GM20000 (cell line): ENCODE results near the gene AR.

ENCODE experiments used
- DNase-seq: peaks from one replicate; pipeline ENCODE4 v3.0.0; 2012; ENCODE audit warnings: low spot score
- CTCF ChIP-seq: IDR thresholded peaks from 2 replicates; pipeline ENCODE4 v1.5.1; 2012; ENCODE audit warnings: mild to moderate bottlenecking, control low read depth; ENCODE audit errors: extremely low read depth, missing control alignments

The AR gene

GRCh38 chrX:67684136-67684535, 140.3 kb downstream of the AR start:
- DNase-seq = no peak
- TF ChIP-seq CTCF = no peak

- no peak for DNase-seq
- TF ChIP-seq CTCF = no peak
These were observed 148.4 kb downstream of the AR start for GRCh38 chrX:67692246-67692645.

DNA sequence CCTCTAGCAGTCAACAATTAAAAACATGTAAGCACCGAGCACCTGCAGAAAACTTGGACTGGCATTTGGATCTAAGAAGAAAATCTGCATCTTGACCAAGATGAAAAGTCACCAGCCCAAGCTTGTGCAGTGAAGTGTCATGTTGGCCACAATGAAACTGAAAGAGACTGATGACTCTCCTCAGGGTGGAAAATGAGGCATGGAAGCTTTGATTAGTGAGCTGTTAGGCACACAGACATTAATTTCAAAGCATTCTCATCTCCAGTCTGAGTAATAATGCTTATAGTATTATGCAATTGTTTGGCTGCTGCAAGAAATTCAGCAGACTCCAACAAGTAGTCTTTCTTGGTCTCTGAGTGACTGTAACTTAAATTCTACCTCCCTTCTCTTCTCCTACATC, 150.1 kb downstream of the AR start:
- DNase-seq = no peak
- TF ChIP-seq CTCF = no peak

GRCh38 chrX:67697452-67697851, 153.6 kb downstream of the AR start:
- no peak for DNase-seq

DNA sequence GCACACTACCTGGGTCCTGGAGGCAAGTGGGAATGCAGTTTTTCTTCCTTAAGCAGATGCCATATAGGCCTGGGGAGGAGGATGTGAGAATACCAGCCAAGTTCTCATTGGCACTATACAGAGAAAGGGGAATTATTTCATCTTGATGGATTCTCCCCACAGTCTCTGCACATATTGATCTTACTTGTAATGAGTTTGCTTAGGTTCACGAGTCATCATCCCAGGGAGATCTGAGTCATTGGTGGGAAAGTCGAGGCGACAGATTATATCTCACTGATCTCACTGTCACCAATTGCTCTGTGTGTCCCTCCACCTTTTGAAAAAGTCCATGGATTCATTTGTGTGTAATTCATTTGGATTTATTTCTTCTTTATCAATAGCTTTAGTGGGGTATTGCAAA, 156.8 kb downstream of the AR start:
- no peak for TF ChIP-seq CTCF
- DNase-seq = no peak

More at GRCh38 chrX:67697452-67697851, 153.6 kb downstream of the AR start:
- TF ChIP-seq CTCF = no peak

GRCh38 chrX:67714004-67714403, 170.2 kb downstream of the AR start:
- DNase-seq = no peak
- TF ChIP-seq CTCF = no peak

GRCh38 chrX:67717571-67717970, 173.8 kb downstream of the AR start:
- no peak for TF ChIP-seq CTCF
- no peak for DNase-seq
